ENCODE data around the gene COG5. TPM values are rescaled to one million over a fixed set of nuclear protein-coding genes. Genes with fewer than 3 reads are reported as not detected.

The COG5 gene
- total and polyA plus RNA-seq, 9 of the 15 experiments (the other 6 are each of a cell fraction or from before 2014, with no cell fraction given) = 15.3 to 75.1 (median 56.4) TPM

GRCh38 chr7:107169120-107170050 is 394.3 kb downstream of the COG5 start (continued):
- TF ChIP-seq ZNF407 (IDR thresholded peaks at IDR 0.05; ENCODE audit: low read depth) = no peak
- peak in 1 of 2 experiments; percentile 18; a peak in 1 of 4 replicates for TF ChIP-seq SIX5 (IDR thresholded peaks at IDR 0.05; ENCODE audit: borderline replicate concordance in 1 of 2, insufficient read depth in 1 of 2, low read depth in 1 of 2, low read length in 2 of 2)
- TF ChIP-seq PHF20 (IDR thresholded peaks at IDR 0.05; ENCODE audit: partially characterized antibody) = peak; percentile 82
- TF ChIP-seq ZNF318 (IDR thresholded peaks at IDR 0.05; ENCODE audit: borderline replicate concordance in 1 of 2, low read depth in 1 of 2) = no peak
- no peak for TF ChIP-seq FUS (optimal IDR thresholded peaks at IDR 0.05; ENCODE audit: low read depth, low read length)
- no peak for TF ChIP-seq FOXJ3 (CRISPR knock-in tag; IDR thresholded peaks at IDR 0.05)
